Stomach smooth muscle (tissue), 2 donors: ENCODE data around the gene ARHGAP44.

Experiments used
- H3K27ac ChIP-seq: one replicate; pipeline ENCODE4 v1.7.0; 2013; ENCODE audit warnings: mild to moderate bottlenecking, low read length, inconsistent platforms
- H3K27me3 ChIP-seq, 2 donors: one replicate each; pipeline ENCODE4 v1.7.0; 2013; ENCODE audit warnings: low read length in 2 of 2; ENCODE audit not compliant: insufficient read depth in 2 of 2, control insufficient read depth in 1 of 2
- H3K36me3 ChIP-seq, 2 donors: one replicate each; pipeline ENCODE4 v1.7.0; 2013; ENCODE audit warnings: low read length in 2 of 2; ENCODE audit not compliant: control insufficient read depth in 2 of 2, insufficient read depth in 2 of 2
- H3K4me1 ChIP-seq: one replicate; pipeline ENCODE4 v1.7.0; 2013; ENCODE audit warnings: low read length; ENCODE audit not compliant: control insufficient read depth, insufficient read depth
- H3K4me3 ChIP-seq, 2 donors: one replicate each; pipeline ENCODE4 v1.7.0; 2013; ENCODE audit warnings: low read length in 2 of 2
- H3K9ac ChIP-seq, 2 donors: one replicate each; pipeline ENCODE4 v1.7.0; 2013; ENCODE audit warnings: low read length in 2 of 2, mild to moderate bottlenecking in 1 of 2
- H3K9me3 ChIP-seq, 2 donors: one replicate each; pipeline ENCODE4 v1.7.0; 2013; ENCODE audit warnings: low read length in 2 of 2; ENCODE audit not compliant: control insufficient read depth in 2 of 2
- donor health status: healthy.
- donor health status: Pancreatic carcinoma.

ARHGAP44 gene

DNA sequence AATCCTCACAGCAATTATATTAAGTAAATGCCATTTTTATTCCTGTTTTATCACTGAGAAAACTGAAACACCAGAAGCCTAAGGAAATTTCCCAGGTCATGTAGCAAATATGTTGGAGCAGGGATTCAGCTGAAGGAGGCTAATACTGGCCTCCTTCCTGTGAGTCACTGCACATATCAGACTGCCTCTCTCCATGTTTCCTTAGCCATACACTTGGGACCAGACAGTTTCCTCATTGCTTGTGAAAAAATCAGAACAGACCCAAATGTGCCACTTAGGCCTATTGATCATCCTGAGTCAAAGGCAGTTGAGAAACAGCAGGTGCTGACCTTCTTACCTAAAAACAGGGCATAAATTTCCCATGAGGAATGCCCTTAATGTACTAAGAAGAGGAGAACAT lies 247.5 kb downstream of the ARHGAP44 start:
- no peak overlapping the region for H3K9ac ChIP-seq
- no peaks in the 10 kb centered on the region for H3K27me3 ChIP-seq
- H3K4me1 ChIP-seq, result no peaks in the 10 kb centered on the region
- H3K4me3 ChIP-seq, result no peak overlapping the region
- H3K9me3 ChIP-seq, result peaks cover 3 to 9% of the 10 kb centered on the region in 2 donors
- no peak overlapping the region for H3K27ac ChIP-seq
- H3K36me3 ChIP-seq, result no peaks in the 10 kb centered on the region

DNA sequence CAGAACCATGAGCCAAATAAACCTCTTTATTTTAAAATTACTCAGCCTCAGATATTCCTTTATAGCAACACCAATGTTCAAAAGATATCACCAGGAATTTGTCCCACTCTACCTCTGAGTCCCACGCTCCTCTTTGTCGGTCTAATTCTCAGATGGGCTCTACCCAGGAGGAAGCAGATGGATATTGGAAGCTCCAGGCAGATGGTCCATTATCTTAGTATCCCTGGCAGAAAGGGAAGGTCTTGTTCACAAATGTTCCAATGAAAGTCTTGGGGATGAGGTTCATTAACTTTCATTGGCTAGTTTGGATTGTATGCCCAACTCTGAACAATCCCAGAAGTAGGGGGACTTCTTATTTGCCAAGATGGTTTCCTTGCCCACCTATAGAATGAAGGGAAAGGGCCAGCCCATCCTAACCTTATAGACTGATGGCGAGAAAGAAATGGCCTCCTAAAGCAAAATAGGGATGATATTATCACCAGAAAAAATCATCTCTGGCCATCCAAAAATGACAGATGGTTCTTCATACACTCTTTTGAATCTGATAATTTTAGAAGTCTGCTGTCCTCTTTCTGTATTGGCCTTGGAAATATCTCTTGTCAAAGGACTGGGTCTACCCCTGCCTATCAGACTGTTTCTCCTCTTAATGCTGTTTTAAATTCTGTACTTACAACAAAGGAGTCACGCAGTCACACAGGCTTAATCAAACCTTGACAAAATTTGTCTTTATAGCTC lies 249.8 kb downstream of the ARHGAP44 start:
- Histone ChIP-seq H3K36me3 (no peaks in the 10 kb centered on the region), H3K9me3 (peaks cover 3 to 9% of the 10 kb centered on the region in 2 donors), H3K27me3 (peaks cover 0 to 3% of the 10 kb centered on the region in 2 donors), H3K4me3 (no peak overlapping the region), H3K9ac (no peak overlapping the region), H3K27ac (no peak overlapping the region), H3K4me1 (no peaks in the 10 kb centered on the region)
